Measurements from ENCODE around the gene GXYLT2. TPM values are rescaled to one million over a fixed set of nuclear protein-coding genes. Genes with fewer than 3 reads are reported as not detected.
"Not testable (repeated sequence)": the region's sequence is repeated elsewhere in the genome, so short reads cannot be mapped to it uniquely, and the experiment has no call there.

GXYLT2 gene
- total and polyA plus RNA-seq, 5 donors from 2014 or later = 0.06 to 0.25 (median 0.10) TPM; not detected in 1

DNA sequence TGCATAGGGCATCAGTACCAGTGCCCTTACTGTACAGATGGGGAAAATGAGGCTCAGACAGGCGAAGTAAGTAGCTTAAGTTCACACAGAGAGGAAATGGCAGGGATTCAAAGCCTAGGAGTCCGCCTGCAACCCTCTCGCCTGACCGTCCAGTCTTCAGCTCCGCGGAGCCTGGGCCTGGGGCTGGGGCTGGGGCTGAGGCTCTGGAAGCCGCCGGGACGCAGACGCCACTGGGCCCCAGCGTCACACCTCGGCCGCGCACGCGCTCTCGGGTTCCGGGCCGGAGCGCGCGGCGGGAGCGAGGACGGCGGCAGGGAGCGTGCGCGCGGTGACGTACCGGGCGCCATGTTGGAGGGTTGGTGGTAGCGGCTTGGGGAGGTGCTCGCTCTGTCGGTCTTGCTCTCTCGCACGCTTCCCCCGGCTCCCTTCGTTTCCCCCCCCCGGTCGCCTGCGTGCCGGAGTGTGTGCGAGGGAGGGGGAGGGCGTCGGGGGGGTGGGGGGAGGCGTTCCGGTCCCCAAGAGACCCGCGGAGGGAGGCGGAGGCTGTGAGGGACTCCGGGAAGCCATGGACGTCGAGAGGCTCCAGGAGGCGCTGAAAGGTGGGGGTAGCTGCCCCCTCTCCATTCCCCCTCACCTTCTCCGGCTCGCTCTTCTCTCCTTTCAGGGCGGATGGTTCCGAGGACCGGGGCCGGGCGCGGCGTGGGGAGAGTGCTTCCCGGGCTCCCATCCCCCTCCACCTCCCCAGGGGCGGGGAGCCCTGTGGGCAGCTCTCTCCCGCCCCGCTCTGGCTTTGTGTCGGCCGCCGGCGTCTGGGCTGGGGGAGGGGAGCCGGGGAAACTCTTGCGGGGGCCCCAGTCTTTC is 108.9 kb downstream of the GXYLT2 start, which contains the start of gene PPP4R2:
TSS of gene PPP4R2 (plus strand) at position 339 of the 861 bp plus-strand sequence. CDS start at position 566, 227 bp downstream.
- H3K27ac ChIP-seq (ENCODE audit: insufficient read depth, low read length, poor library complexity, severe bottlenecking) = peak within 1 kb of the TSS; percentile 95
- no peaks in the 10 kb centered on the region for H3K27me3 Mint-ChIP-seq
- H3K27ac Mint-ChIP-seq = peak within 1 kb of the TSS; percentile 69 to 93 (median 85)
- H3K9me3 ChIP-seq (ENCODE audit: control insufficient read depth in 2 of 2, low read length in 2 of 2) = no peaks in the 10 kb centered on the region
- peak within 1 kb of the TSS; percentile 89 to 99 (median 94) for H3K4me3 Mint-ChIP-seq
- H3K36me3 ChIP-seq (ENCODE audit: control insufficient read depth, insufficient read depth, low read length) = peaks cover 20% of the 10 kb centered on the region
- H3K36me3 Mint-ChIP-seq = peaks cover 16% of the 10 kb centered on the region
- H3K9me3 Mint-ChIP-seq = peaks cover 0 to 2% (median 0%) of the 10 kb centered on the region in 7 donors
- DNase-seq (peak; percentile 87 to 93 (median 93)), ATAC-seq (ENCODE audit: low read depth in 2 of 2) (peak; percentile 88 to 94)
- peaks cover 27 to 48% (median 36%) of the 10 kb centered on the region in 4 donors for H3K4me1 Mint-ChIP-seq
- peak within 1 kb of the TSS; percentile 92 for H3K4me3 ChIP-seq (ENCODE audit: low read depth, low read length)
- no peaks in the 10 kb centered on the region for H3K27me3 ChIP-seq (ENCODE audit: control insufficient read depth, insufficient read depth, low read length)
- peaks cover 45% of the 10 kb centered on the region for H3K4me1 ChIP-seq (ENCODE audit: control insufficient read depth, insufficient read depth, low read length, poor library complexity, severe bottlenecking)

DNA sequence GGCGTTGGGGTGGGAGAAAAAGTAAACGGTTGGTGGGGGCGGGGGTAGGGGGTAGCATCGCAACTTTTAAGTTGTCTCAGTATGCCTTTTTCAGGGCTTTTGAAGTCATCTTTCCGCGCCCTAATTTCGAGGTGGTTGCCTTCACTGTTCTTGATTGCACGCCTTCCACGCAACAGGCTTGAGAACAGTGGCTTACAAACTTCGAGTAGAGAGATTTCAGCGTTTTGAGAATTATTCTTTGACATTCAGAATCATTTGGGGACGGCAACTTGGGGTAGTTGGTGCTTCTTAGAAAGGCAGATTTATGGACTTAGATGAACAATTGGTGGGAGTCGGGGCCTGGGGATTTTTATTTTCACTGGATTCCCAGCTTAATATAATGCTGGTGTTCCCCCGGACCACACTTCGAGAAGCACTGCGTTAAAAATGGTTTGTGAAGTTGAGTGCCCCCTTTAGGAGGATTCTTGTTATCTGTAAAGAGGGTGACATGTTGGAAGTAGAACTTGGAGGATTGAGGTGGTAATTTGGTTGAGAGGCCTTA is 109.6 kb downstream of the GXYLT2 start:
- Histone ChIP-seq H3K27ac (ENCODE audit: insufficient read depth, low read length, poor library complexity, severe bottlenecking) (peak overlapping the region; percentile 95), H3K4me1 (ENCODE audit: control insufficient read depth, insufficient read depth, low read length, poor library complexity, severe bottlenecking) (peaks cover 52% of the 10 kb centered on the region), H3K4me3 (ENCODE audit: low read depth, low read length) (peak overlapping the region; percentile 92), H3K36me3 (ENCODE audit: control insufficient read depth, insufficient read depth, low read length) (peaks cover 28% of the 10 kb centered on the region), H3K9me3 (ENCODE audit: control insufficient read depth in 2 of 2, low read length in 2 of 2) (no peaks in the 10 kb centered on the region), H3K27me3 (ENCODE audit: control insufficient read depth, insufficient read depth, low read length) (no peaks in the 10 kb centered on the region)
- ATAC-seq (ENCODE audit: low read depth in 2 of 2) (peak in 1 of 2 donors; percentile 4), DNase-seq (peak; percentile 47 to 69 (median 61))
- H3K36me3 Mint-ChIP-seq = peaks cover 23% of the 10 kb centered on the region
- peaks cover 30 to 55% (median 38%) of the 10 kb centered on the region in 4 donors for H3K4me1 Mint-ChIP-seq
- peak overlapping the region; percentile 89 to 99 (median 94) for H3K4me3 Mint-ChIP-seq
- no peaks in the 10 kb centered on the region for H3K27me3 Mint-ChIP-seq
- H3K9me3 Mint-ChIP-seq = peaks cover 0 to 2% (median 0%) of the 10 kb centered on the region in 7 donors
- H3K27ac Mint-ChIP-seq = peak overlapping the region; percentile 69 to 93 (median 85)

DNA sequence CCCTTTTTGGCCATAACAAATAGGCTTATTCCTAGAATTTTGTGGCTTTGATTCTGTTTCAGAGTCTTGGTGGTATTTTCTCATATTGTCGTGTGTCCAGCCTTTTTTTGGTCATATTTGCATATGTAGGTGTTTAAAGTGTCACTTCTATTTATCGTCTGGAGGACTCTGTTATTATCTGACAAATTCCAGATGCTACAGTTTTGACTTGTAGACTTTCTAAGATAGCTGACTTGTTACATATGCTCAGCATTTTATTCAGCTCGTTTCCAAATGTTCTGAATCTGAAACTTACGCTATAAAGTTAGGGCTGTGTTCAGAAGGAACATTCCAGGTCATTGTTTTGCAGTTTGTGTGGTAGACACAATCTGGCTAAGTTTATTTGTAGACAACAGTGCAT is 110.6 kb downstream of the GXYLT2 start:
- H3K9me3 Mint-ChIP-seq = no peaks in the 10 kb centered on the region
- H3K4me1 Mint-ChIP-seq = peaks cover 35 to 64% (median 42%) of the 10 kb centered on the region in 4 donors
- H3K36me3 Mint-ChIP-seq = peaks cover 28% of the 10 kb centered on the region
- Histone ChIP-seq H3K27me3 (ENCODE audit: control insufficient read depth, insufficient read depth, low read length) (no peaks in the 10 kb centered on the region), H3K4me1 (ENCODE audit: control insufficient read depth, insufficient read depth, low read length, poor library complexity, severe bottlenecking) (peaks cover 53% of the 10 kb centered on the region), H3K4me3 (ENCODE audit: low read depth, low read length) (peak overlapping the region; percentile 92), H3K36me3 (ENCODE audit: control insufficient read depth, insufficient read depth, low read length) (peaks cover 28% of the 10 kb centered on the region), H3K27ac (ENCODE audit: insufficient read depth, low read length, poor library complexity, severe bottlenecking) (peak overlapping the region; percentile 95), H3K9me3 (ENCODE audit: control insufficient read depth in 2 of 2, low read length in 2 of 2) (no peaks in the 10 kb centered on the region)
- peak overlapping the region; percentile 76 to 92 (median 84) for H3K27ac Mint-ChIP-seq
- no peaks in the 10 kb centered on the region for H3K27me3 Mint-ChIP-seq
- DNase-seq (no peak), ATAC-seq (ENCODE audit: low read depth in 2 of 2) (no peak)
- H3K4me3 Mint-ChIP-seq = peak overlapping the region; percentile 84 to 99 (median 90)

DNA sequence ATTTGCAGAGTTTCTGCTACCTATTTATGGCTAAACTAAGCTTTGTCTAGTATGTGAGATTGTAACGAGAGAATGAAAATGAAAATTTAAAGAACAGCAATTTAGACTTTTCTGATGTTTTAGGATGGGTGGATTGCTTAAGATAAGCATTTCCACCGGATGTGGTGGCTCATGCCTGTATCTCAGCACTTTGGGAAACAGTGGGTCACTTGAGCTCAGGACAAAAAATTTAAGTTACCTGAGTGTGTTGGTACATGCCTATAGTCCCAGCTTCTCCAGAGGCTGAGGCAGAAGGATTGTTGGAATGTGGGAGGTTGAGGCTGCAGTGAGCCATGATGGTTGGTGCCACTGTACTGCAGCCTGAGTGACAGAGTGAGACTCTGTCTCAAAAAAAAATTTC is 112.1 kb downstream of the GXYLT2 start:
- peak in 2 of 3 donors; percentile 33 to 73 for DNase-seq
- Mint-ChIP-seq H3K27me3 (no peaks in the 10 kb centered on the region), H3K36me3 (peaks cover 39% of the 10 kb centered on the region), H3K4me3 (peak overlapping the region; percentile 84 to 99 (median 90)), H3K27ac (peak overlapping the region in 2 of 3 donors; percentile 66 to 75), H3K9me3 (no peaks in the 10 kb centered on the region), H3K4me1 (peaks cover 36 to 79% (median 50%) of the 10 kb centered on the region in 4 donors)
- Histone ChIP-seq H3K27me3 (ENCODE audit: control insufficient read depth, insufficient read depth, low read length) (no peaks in the 10 kb centered on the region), H3K9me3 (ENCODE audit: control insufficient read depth in 2 of 2, low read length in 2 of 2) (no peaks in the 10 kb centered on the region), H3K27ac (ENCODE audit: insufficient read depth, low read length, poor library complexity, severe bottlenecking) (peak overlapping the region; percentile 51), H3K4me1 (ENCODE audit: control insufficient read depth, insufficient read depth, low read length, poor library complexity, severe bottlenecking) (peaks cover 67% of the 10 kb centered on the region), H3K36me3 (ENCODE audit: control insufficient read depth, insufficient read depth, low read length) (peaks cover 31% of the 10 kb centered on the region), H3K4me3 (ENCODE audit: low read depth, low read length) (peak overlapping the region; percentile 92)
- ATAC-seq (ENCODE audit: low read depth in 2 of 2) = no peak

DNA sequence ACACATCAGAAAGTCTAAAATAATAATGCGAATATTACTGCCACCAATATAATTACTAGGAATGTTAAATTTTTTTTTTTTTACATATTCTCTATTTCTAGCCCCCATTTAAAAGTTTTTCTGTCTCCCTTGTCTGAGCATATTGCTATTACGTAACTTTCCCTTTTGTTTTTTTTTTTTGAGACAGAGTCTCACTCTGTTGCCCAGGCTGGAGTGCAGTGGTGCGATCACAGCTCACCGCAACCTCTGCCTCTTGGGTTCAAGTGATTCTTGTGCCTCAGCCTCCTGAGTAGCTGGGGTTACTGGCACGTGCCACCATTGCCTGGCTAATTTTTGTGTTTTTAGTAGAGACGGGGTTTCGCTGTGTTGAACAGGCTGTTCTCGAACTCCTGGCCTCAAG is 115.2 kb downstream of the GXYLT2 start:
- peak overlapping the region in 3 of 4 donors; percentile 29 to 67 (median 63) for H3K4me3 Mint-ChIP-seq
- Histone ChIP-seq H3K36me3 (ENCODE audit: control insufficient read depth, insufficient read depth, low read length) (peaks cover 50% of the 10 kb centered on the region), H3K4me1 (ENCODE audit: control insufficient read depth, insufficient read depth, low read length, poor library complexity, severe bottlenecking) (peaks cover 66% of the 10 kb centered on the region)
- DNase-seq; H3K27ac ChIP-seq (ENCODE audit: insufficient read depth, low read length, poor library complexity, severe bottlenecking); H3K27me3 Mint-ChIP-seq; H3K9me3 Mint-ChIP-seq; ATAC-seq (ENCODE audit: low read depth in 2 of 2); H3K27me3 ChIP-seq (ENCODE audit: control insufficient read depth, insufficient read depth, low read length); H3K4me3 ChIP-seq (ENCODE audit: low read depth, low read length); H3K9me3 ChIP-seq (ENCODE audit: control insufficient read depth in 2 of 2, low read length in 2 of 2): not testable (repeated sequence)
- H3K36me3 Mint-ChIP-seq = peaks cover 55% of the 10 kb centered on the region
- peak overlapping the region in 2 of 3 donors; percentile 26 to 37 for H3K27ac Mint-ChIP-seq
- peaks cover 29 to 90% (median 60%) of the 10 kb centered on the region in 4 donors for H3K4me1 Mint-ChIP-seq

DNA sequence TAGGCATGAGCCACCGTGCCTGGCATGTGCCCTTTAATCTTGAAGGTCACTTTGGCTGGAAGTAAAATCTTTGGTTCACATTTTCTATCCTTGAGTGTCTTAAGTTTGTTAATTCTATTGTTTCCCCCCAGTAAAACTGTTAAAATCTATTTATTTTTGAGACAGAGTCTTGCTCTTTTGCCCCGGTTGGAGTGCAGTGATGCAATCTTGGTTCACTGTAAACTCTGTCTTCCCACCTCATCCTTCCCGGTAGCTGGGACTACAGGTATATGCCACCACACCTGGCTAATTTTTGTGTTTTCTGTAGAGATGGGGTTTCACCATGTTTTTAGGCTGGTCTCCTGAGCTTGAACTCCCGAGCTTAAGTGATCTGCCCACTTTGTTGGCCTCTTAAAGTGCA is 116.5 kb downstream of the GXYLT2 start:
- Histone ChIP-seq H3K4me3 (ENCODE audit: low read depth, low read length) (no peak overlapping the region), H3K36me3 (ENCODE audit: control insufficient read depth, insufficient read depth, low read length) (peaks cover 46% of the 10 kb centered on the region), H3K4me1 (ENCODE audit: control insufficient read depth, insufficient read depth, low read length, poor library complexity, severe bottlenecking) (peaks cover 65% of the 10 kb centered on the region), H3K27me3 (ENCODE audit: control insufficient read depth, insufficient read depth, low read length) (no peaks in the 10 kb centered on the region), H3K9me3 (ENCODE audit: control insufficient read depth in 2 of 2, low read length in 2 of 2) (no peaks in the 10 kb centered on the region), H3K27ac (ENCODE audit: insufficient read depth, low read length, poor library complexity, severe bottlenecking) (no peak overlapping the region)
- H3K27ac Mint-ChIP-seq = peak overlapping the region in 2 of 3 donors; percentile 42 to 44
- peak overlapping the region; percentile 25 to 77 (median 50) for H3K4me3 Mint-ChIP-seq
- H3K9me3 Mint-ChIP-seq = no peaks in the 10 kb centered on the region
- no peaks in the 10 kb centered on the region for H3K27me3 Mint-ChIP-seq
- DNase-seq = no peak
- peaks cover 61% of the 10 kb centered on the region for H3K36me3 Mint-ChIP-seq
- peaks cover 33 to 92% (median 63%) of the 10 kb centered on the region in 4 donors for H3K4me1 Mint-ChIP-seq
- ATAC-seq (ENCODE audit: low read depth in 2 of 2) = no peak

DNA sequence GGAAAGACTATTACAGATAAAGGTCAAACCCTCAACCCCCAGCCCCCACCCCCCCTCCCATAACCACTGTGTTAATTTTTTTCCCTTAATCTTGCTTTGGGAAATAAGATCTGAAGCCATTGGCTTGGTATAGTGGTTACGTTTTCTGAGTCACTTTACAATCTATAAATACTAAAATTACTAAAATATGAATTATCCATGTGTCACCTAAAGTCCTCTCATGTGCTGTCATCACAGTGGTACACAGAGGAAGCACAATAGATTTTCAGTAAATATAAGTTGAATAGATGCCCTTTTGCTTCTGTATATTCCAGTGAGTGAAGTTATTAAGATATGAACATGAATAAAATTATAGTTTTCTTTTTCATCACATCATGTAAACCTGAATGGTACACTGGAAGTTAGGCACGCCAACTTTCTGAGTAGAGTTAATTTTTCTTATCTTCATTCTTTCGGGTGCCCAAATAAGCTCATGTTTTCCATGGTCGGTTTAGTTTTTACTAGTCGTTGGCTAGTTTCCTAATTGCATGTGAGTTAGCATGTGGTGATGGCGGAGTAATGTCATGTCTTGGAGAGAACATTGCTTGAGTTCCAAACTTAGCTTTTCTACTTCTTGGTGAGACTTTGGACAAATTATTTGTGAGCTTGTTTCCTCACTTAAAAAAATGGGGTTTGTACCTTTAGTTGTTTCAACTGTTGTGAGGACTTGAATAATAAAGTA is 120.3 kb downstream of the GXYLT2 start:
- H3K27ac Mint-ChIP-seq = peak overlapping the region; percentile 62 to 74 (median 63)
- H3K4me3 Mint-ChIP-seq = peak overlapping the region; percentile 5 to 82 (median 63)
- H3K9me3 Mint-ChIP-seq = no peaks in the 10 kb centered on the region
- no peaks in the 10 kb centered on the region for H3K27me3 Mint-ChIP-seq
- Histone ChIP-seq H3K36me3 (ENCODE audit: control insufficient read depth, insufficient read depth, low read length) (peaks cover 30% of the 10 kb centered on the region), H3K27ac (ENCODE audit: insufficient read depth, low read length, poor library complexity, severe bottlenecking) (no peak overlapping the region), H3K4me3 (ENCODE audit: low read depth, low read length) (peak overlapping the region; percentile 46), H3K27me3 (ENCODE audit: control insufficient read depth, insufficient read depth, low read length) (no peaks in the 10 kb centered on the region), H3K4me1 (ENCODE audit: control insufficient read depth, insufficient read depth, low read length, poor library complexity, severe bottlenecking) (peaks cover 60% of the 10 kb centered on the region), H3K9me3 (ENCODE audit: control insufficient read depth in 2 of 2, low read length in 2 of 2) (no peaks in the 10 kb centered on the region)
- H3K4me1 Mint-ChIP-seq = peaks cover 39 to 92% (median 77%) of the 10 kb centered on the region in 4 donors
- ATAC-seq (ENCODE audit: low read depth in 2 of 2) = no peak
- no peak for DNase-seq
- peaks cover 66% of the 10 kb centered on the region for H3K36me3 Mint-ChIP-seq

Data from CD4-positive, CD25-positive, alpha-beta regulatory T cell (primary cell).